CD4-positive, alpha-beta T cell treated with Interleukin-17A for 1 hour (primary cell): ENCODE data around the gene NKX2-3.

Experiments
- DNase-seq: peaks from one replicate; pipeline ENCODE4 v3.0.0-alpha.2; 2020

The NKX2-3 gene

DNA sequence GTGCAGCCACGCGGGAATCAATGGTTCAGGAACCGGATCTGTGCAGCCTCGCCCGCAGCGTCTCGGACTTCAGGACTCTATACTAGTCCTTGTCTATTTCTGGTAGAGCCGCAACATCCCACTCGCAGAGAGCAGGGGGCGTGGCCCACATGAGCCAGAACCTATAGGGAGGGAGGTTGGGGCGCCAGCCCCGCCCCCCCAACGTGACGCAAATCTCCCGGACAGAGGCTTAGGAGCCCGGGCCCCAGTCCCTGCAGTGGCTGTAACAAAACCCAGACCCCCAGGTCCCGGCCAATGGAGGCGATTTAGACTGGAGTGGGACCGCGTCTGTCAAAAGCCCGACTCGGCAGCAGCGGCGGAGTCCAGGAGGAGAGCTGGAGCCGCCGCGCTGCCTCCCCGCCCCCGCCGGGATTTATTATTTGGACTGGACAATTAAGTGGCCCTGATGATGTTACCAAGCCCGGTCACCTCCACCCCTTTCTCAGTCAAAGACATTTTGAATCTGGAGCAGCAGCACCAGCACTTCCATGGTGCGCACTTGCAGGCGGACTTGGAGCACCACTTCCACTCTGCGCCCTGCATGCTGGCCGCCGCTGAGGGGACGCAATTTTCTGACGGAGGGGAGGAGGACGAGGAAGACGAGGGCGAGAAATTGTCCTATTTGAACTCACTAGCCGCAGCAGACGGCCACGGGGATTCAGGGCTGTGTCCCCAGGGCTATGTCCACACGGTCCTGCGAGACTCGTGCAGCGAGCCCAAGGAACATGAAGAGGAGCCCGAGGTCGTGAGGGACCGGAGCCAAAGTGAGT lies at the start of gene NKX2-3:
TSS of gene NKX2-3 (plus strand) at position 256 of the 809 bp plus-strand sequence. CDS start at position 446, 190 bp downstream.
- DNase-seq: peak; percentile 32

DNA sequence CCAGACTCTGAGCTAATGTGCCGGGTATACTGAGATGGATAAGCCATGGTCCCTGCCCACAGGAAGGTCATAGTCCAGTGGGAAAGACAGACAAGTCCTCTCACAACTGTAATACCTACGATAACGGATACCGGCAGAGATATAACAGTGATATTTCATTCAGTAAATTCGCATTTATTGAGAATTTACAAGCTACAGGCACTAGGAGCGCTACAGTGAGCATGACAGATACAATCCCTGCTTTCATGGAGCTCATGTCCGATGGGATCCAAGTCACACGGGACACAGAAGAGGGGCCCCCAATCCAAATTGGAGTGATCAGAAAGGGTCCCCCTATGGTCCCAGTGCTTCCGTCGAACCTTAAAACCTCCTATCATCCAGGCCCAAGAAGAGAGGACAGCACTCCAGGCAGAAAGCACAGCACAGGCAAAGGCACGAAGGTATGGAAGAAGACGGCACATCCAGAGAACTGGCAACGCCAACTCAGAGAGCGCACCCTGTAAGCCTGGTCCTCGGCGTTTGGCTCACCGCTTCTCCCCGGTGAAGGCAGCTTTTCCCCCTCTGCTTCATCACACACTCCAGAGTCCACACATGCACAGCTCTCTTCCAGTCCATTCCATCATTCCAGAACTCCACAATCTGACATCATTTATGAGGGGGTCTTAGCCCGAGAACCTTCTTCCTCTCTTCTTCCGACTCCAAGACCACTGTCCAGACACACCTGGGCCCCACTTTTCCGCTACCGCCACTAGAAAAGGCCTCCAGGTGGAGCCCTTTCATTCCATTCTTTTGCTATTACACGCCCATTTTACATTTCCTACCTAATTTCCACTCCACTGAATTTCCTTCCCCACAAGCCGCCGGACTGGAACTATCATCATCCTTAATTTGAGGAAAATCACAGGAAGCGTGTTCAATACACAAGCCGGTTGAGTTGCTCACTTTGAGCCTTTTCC lies 47.8 kb upstream of the NKX2-3 start:
- DNase-seq: no peak

GRCh38 chr10:99487125-99487807 lies 45.5 kb upstream of the NKX2-3 start:
- no peak for DNase-seq

DNA sequence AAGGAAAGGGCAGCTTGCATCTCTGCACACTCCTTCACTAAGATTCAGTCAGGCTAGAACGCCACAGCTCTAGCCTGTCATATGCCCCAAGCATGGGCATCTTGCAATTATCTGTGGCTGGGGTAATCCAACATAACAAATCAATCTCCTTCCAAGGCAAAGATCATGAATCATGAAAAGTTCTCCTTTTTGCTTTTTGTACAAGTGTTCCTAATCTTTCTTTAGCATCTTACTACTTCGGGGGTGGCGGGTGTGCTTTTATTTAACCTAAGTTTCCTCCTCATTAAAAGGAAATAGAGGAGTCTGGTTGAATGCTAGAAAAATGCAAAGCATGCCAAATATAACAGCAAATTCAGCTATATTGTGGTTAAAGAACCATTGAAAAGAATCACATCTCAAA lies 43.5 kb upstream of the NKX2-3 start:
- no peak for DNase-seq

DNA sequence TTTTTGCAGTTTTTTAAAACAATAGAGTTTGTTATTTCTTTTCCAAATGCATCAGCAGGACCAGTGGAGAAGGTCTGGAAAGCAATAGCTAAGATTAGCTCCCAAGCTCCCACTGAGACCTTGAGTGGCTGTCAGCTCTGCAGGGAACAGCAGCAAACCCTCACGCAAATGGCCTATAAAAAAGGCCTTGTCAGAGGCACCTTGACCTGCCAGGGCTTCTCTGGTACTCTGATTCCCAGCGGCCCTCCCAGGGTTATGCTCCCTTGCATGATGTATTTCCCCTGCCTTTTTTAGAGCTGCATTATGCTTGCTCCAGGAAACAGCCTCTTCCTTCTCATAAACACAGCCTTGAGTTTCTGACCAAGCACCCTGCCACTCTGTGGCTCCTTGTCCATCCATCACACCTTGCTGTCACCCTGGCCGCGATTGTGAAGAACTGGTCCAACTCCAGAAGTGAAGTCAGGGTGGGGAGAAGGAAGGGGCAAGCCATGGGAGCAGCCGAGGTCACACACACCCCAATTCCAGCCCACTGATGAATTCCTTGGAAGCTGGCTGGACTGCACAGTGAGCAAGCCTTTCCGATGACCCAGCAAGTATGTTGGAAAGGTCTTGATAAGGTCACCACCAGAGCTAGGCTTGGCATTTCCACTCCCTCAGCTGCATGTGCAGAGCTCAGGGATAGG lies 35.3 kb upstream of the NKX2-3 start:
- no peak for DNase-seq

- DNase-seq: no peak
These were observed 26.3 kb upstream of the NKX2-3 start for GRCh38 chr10:99506416-99506815.

DNA sequence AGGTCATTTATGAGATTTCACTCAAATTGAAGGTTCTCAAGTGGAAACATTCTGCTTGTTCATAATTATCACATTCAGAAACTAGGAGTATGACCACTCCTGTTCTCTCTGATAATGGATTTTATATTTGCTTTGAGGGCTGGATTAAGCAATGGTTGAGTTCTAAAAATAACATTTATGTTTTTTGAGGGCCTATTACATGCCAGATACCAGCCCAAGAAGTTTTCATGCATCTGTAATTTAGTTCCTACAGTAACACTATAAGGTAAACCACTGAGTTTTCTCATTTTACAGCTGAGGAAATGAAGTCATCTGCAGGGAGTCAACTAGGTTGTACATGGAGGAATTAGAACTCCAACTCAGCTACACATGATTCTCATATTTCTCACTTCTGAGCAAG lies 25.5 kb upstream of the NKX2-3 start:
- no peak for DNase-seq

DNA sequence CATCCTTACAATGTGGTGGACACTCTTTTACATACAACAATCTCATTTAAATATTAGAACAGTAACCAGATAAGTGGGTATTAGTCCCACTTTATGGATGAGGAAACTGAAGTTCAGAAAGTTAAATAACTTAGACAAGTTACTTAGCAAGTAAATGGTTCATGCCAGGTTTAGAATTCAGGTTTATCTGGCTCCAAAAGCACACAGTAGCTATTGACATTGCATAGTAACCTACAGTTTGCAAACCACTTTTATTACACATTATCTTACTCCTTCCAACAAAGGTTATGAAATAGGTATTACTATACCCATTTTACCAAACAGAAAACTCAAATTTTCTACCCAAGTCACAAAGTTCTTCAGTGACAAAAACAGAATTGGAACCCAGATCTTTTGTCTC lies 19.7 kb upstream of the NKX2-3 start:
- no peak for DNase-seq

DNA sequence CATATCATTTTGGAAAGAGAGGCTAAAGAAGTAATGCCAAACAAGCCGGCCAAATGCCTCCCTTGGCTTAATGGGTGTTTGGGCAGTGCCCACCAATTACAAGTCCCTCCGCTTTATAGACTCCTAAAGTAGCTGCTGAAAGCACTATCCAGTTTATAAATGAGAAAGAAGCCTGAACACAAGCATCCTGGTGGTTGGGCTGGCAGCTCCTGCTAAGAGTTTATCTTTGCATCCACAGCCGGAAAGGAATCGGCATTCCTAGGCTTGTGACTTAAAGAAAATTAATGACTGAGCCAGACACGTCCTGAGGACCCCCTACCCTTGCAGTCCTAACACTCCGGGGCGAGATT lies 13.1 kb upstream of the NKX2-3 start:
- DNase-seq: no peak

DNA sequence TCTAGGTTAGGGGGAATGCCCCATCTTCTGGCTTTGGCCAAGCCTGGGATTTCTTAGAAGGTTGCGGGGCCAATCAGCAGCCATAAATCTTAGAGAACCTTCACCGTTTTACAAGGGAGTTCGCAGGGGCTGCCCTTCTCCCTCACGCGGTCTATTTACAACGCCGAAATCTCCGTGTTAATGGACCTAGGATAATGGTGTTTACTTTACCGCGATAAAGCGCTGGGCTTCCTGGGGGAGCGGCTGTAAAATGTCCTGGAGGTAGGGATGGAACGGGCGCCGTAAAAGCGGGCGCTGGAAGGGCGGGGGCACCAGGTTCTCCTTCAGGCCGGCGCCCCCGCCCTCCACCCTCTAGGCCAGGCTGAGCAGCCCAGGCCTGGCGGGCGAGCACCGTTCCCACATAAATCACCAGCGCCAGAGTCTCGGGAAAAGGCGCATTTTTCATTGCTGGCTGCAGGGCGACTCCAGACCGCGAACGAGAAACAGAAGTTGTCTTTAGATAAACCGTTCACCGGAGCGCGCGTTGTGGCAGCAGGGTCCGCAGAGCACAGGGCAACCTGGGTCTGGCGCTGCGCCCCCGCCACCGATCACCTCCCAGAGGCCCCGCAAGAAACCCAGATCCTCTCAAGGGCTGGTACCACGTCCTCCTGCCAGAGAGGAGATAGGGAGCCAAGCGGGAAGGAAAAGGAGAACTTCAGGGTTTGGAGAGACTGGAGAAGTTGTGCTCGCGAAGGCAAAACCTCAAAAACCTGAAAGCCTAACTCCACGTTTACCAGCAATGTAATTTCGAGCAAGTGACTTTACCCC lies 12.5 kb upstream of the NKX2-3 start:
- no peak for DNase-seq

GRCh38 chr10:99520847-99521764 lies 11.6 kb upstream of the NKX2-3 start:
- no peak for DNase-seq

DNA sequence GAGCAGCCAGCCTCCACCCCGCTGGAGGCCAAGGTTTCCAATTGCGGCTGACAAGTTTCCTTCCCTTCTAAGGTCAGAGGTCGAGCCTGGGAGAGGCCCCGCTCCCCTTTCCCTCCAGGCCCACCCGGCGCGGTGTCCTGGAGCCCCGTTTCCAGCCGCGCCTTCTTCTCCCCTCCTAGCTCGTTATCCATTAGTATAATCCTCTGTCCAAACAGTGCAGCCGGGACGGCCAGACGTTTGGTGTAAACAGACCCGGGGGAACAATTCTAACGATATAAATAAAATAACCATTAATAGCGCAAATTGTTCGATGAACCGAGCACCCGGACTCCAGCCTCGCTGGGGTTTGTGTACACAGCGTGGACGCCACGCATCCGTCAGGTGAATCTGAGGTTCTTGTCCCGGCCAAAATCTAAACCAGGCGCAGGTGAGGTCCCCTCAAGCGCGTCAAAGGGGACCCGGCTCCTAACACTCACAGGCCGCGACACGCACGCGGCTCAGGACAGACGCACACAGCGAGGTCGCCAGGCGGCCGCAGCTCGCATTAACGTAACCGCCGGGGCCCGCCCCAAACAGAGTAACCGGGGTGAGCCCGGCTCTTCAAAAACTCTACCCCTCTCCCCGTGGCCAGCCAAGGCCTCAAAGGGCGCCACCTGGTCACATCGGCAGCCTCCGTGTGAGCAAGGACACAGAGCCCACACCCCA lies 10.8 kb upstream of the NKX2-3 start:
- no peak for DNase-seq

- no peak for DNase-seq
These were observed 10.1 kb upstream of the NKX2-3 start for GRCh38 chr10:99522470-99523250.

DNA sequence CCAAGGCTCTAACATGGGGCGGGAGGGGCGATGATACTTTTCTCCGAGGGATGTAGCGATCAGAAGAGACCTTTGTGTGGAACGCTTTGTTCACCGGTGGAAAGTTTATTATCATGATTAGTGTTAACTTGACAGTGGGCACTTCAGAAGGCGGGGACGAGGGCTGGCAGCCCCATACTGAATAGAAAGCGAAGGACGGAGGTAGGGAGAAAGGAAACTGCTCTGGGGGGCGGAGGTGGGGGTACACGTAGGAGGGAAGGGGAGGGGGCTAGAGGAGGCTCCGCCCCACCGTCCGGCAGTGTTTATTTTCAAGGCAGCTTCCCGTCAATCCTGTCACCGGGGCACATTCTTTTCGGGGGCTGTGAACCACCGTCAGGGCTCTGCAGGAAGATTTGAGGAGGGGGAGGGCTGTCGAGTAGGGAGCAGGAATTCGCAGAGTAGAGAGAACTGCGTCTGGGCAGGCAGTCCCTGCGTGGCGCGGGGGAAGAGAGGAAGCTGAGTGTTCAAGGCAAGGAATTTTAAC lies 9.4 kb upstream of the NKX2-3 start:
- no peak for DNase-seq

- DNase-seq: no peak
These were observed 8.6 kb upstream of the NKX2-3 start for GRCh38 chr10:99524050-99524666.

DNA sequence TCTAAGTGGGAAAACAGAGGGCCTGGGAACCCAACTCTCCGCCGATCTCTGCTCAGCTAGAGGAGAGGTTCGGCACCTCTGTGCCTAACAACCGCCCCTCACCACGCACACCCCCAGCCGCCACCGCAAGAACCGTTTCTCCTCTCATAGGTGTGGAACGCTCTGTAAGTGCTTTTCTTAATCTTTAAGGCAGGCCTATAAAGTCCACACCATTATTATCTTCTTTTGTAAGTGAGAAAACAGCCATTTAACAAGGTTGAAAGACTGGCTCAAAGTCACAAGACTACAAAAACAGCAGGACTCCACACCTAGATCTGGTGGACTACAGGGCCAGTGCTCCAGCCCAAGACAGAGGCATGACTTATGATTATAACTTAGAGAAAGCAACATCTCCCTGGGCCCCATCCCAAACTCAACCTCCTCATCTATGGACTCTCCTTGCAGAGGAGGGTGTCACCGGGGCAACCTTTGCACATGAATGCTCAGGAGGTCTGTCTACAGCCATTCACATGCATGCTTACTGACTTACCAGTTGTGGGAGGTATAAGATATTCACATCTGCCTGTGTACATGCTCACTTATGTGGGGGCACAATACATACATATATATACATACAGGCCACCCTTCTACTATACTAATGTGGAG lies 7.9 kb upstream of the NKX2-3 start:
- no peak for DNase-seq

- no peak for DNase-seq
These were observed 6.8 kb upstream of the NKX2-3 start for GRCh38 chr10:99525897-99526296.
